Measurements from ENCODE around the gene SF1. TPM values are rescaled to one million over a fixed set of nuclear protein-coding genes. Genes with fewer than 3 reads are reported as not detected.

Gene SF1
- total and polyA plus RNA-seq, 2 of the 8 experiments (the other 6 are each of a cell fraction or from before 2014, with no cell fraction given) = 72.7 to 353 TPM

DNA sequence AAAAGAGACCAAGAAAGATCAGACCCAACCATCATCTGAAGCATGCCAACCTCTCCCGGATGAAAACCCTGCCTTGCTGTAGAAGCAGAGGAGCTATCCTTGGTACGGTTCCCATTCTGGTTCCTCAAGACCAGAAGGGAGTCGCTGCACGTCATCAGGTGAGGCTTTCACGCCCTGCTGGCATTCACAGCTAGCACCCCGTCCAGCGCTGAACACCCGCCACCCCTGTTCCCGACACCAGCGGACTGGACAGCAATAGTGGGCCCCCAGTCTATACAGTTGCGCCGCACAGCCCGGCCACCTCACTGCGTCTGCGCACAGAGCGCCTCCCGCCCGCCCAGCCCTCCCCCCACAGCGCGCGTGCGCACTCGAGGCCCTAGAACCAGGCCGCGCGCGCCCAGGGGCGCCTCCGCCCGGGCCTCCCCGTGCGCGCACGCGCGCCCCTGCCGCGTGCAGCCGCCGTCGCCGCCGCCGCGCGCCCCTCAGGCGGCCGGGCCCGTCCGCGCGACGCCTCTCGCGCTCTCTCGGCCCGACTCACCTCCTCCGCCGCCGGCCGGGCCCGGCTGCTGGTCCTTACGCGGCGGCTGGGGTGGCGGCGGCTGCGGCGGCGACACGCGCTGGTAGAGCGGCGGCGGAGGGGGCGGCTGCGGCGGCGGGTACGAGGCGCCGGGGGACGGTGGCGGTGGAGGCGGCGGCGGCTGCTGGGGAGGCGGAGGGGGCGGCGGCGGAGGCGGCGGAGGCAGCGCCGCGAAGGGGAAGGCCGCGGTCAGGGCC lies 706 bp downstream of the SF1 start:
- FAIRE-seq (no peak), DNase-seq (ENCODE audit: low read depth in 1 of 2, low spot score in 2 of 2) (peak in 1 of 2 experiments; percentile 80)
- Histone ChIP-seq H2BK12ac (ENCODE audit: low read depth, low read length) (no peak overlapping the region), H2AK5ac (ENCODE audit: low read depth, low read length) (no peak overlapping the region), H3K9ac (replicated peaks in 1 of 4; ENCODE audit: extremely low read depth in 1 of 4, low read depth in 3 of 4, low read length in 3 of 4) (peak overlapping the region; percentile 48 to 99 (median 93)), H4K8ac (ENCODE audit: extremely low read depth, insufficient read depth, low read length) (peak overlapping the region; percentile 86), H3K36me3 (ENCODE audit: control insufficient read depth in 2 of 4, insufficient read depth in 4 of 4, low read length in 3 of 4) (peaks cover 38 to 45% (median 42%) of the 10 kb centered on the region in 4 experiments), H2AFZ (ENCODE audit: low read length) (no peak overlapping the region), H3K4me3 (ENCODE audit: extremely low read depth in 1 of 4, insufficient read depth in 2 of 4, low read depth in 3 of 4, low read length in 4 of 4) (peak overlapping the region; percentile 69 to 99 (median 95)), H3K18ac (ENCODE audit: extremely low read depth, low read length) (no peak overlapping the region), H4K91ac (replicated peaks; ENCODE audit: insufficient read length, low read length) (no peak overlapping the region), H3K56ac (replicated peaks; ENCODE audit: insufficient read length, low read depth, low read length) (no peak overlapping the region), H2BK5ac (ENCODE audit: low read depth, low read length) (0 out of 2 replicates have a peak overlapping the region, but pooled peaks have one; percentile 8), H3K4me1 (replicated peaks in 1 of 4; ENCODE audit: control insufficient read depth in 3 of 4, insufficient read depth in 4 of 4, low read length in 3 of 4) (peaks cover 2 to 6% (median 5%) of the 10 kb centered on the region in 4 experiments; a peak in 5 of 7 replicates), H2BK15ac (ENCODE audit: low read length) (no peak overlapping the region), H3K27me3 (replicated peaks in 1 of 4; ENCODE audit: control insufficient read depth in 3 of 4, extremely low read depth in 1 of 4, insufficient read depth in 3 of 4, low read length in 3 of 4) (no peaks in the 10 kb centered on the region), H3K27ac (ENCODE audit: low read depth, low read length) (peak overlapping the region; percentile 93), H3K79me1 (ENCODE audit: low read depth, low read length) (peaks cover 9% of the 10 kb centered on the region), H3K79me2 (ENCODE audit: control insufficient read depth in 1 of 2, insufficient read depth in 2 of 2, low read length in 2 of 2) (peaks cover 30 to 49% of the 10 kb centered on the region in 2 experiments), H3K4me2 (ENCODE audit: insufficient read depth in 1 of 2, low read depth in 2 of 2, low read length in 2 of 2) (peak overlapping the region; percentile 84 to 92), H3K4ac (replicated peaks; ENCODE audit: insufficient read length, low read depth, low read length) (no peak overlapping the region), H2BK120ac (replicated peaks; ENCODE audit: low read depth, low read length) (no peak overlapping the region), H3K23ac (ENCODE audit: insufficient read length) (no peak overlapping the region), H3K14ac (ENCODE audit: insufficient read length) (no peak overlapping the region), H4K5ac (ENCODE audit: insufficient read length, low read depth, low read length) (no peak overlapping the region), H3K23me2 (ENCODE audit: low read depth, low read length) (peaks cover 9% of the 10 kb centered on the region), H2BK20ac (ENCODE audit: low read length) (no peak overlapping the region), H4K20me1 (replicated peaks in 1 of 2; ENCODE audit: control insufficient read depth in 1 of 2, insufficient read depth in 2 of 2, low read length in 2 of 2) (peaks cover 30 to 34% of the 10 kb centered on the region in 2 experiments), H3K9me3 (ENCODE audit: insufficient read depth in 2 of 2, low read depth in 1 of 2, low read length in 1 of 2) (no peaks in the 10 kb centered on the region)
- 1% methylated on average over 25 of the region's 98 CpGs; no CpG with 5 or more reads in 1 of the 2 experiments for whole genome bisulfite sequencing, 2 experiments (ENCODE audit: extremely low coverage in 1 of 2, insufficient coverage in 1 of 2, insufficient read length in 1 of 2, insufficient replicate concordance in 2 of 2, low coverage in 1 of 2, low lambda C conversion rate in 2 of 2, missing lambda C conversion rate in 1 of 2)
- POLR2A ChIA-PET (ENCODE audit: partially characterized antibody) = interaction anchor here (0.5 to 29.2 kb wide), 11 partner anchors 10 to 534 kb away, joined by 3 to 1087 read pairs (median 4); partner anchors contain the start of genes PYGM and RASGRP2
- CTCF ChIA-PET (ENCODE audit: partially characterized antibody) = interaction anchor here (0.7 to 23.6 kb wide), 5 partner anchors 10 to 71 kb away, joined by 3 to 376 read pairs (median 3); partner anchors contain the start of gene RASGRP2
- TF ChIP-seq POLR2A (IDR thresholded peaks at IDR 0.05; ENCODE audit: control extremely low read depth in 1 of 2, low read depth in 2 of 2, low read length in 2 of 2) (peak in 1 of 2 experiments; percentile 43; a peak in 1 of 3 replicates), CREB1 (IDR thresholded peaks at IDR 0.05) (0 out of 2 replicates have a peak, but pooled peaks have one; percentile 24), GTF2F1 (IDR thresholded peaks at IDR 0.05; ENCODE audit: borderline replicate concordance, low read depth, low read length) (no peak), NRF1 (IDR thresholded peaks at IDR 0.05; ENCODE audit: low read depth, low read length) (peak; percentile 52), POU5F1 (IDR thresholded peaks at IDR 0.05; ENCODE audit: low read depth, low read length) (no peak), SAP30 (IDR thresholded peaks at IDR 0.05; ENCODE audit: insufficient read depth, insufficient replicate concordance, low read length) (peak; percentile 76), SUZ12 (IDR thresholded peaks at IDR 0.05; ENCODE audit: low read length) (no peak), HDAC2 (IDR thresholded peaks at IDR 0.05; ENCODE audit: borderline replicate concordance in 1 of 2, low read depth in 2 of 2, low read length in 2 of 2) (peak in 1 of 2 experiments; percentile 75; a peak in 1 of 4 replicates), SIX5 (IDR thresholded peaks at IDR 0.05; ENCODE audit: low read depth, low read length) (no peak)
- TF ChIP-seq, protein P1, sequence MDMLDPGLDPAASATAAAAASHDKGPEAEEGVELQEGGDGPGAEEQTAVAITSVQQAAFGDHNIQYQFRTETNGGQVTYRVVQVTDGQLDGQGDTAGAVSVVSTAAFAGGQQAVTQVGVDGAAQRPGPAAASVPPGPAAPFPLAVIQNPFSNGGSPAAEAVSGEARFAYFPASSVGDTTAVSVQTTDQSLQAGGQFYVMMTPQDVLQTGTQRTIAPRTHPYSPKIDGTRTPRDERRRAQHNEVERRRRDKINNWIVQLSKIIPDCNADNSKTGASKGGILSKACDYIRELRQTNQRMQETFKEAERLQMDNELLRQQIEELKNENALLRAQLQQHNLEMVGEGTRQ (IDR thresholded peaks at IDR 0.05; ENCODE audit: low read length) = no peak

Data from H1 (cell line).